Stomach (tissue), 9 donors: ENCODE data around the gene ERBB4. TPM values are rescaled to one million over a fixed set of nuclear protein-coding genes. Genes with fewer than 3 reads are reported as not detected.

Experiments used
- DNase-seq, 2 donors: peaks; one replicate each; pipeline versions ENCODE4 v3.0.0 to v3.0.0-alpha.2; 2013 to 2019
- H3K27ac ChIP-seq, 5 donors: fragments of 200-600 bp in 4 of 5; sonication (generic) in 4 of 5; one replicate each; pipeline ENCODE4 v1.5.1; 2013 to 2019; ENCODE audit warnings: mild to moderate bottlenecking in 1 of 5, moderate library complexity in 1 of 5
- H3K27me3 ChIP-seq, 3 donors: fragments of 200-600 bp; sonication (generic); one replicate each; pipeline ENCODE4 v1.5.1; 2017 to 2019; ENCODE audit warnings: mixed run types in 1 of 3
- H3K36me3 ChIP-seq, 4 donors: fragments of 200-600 bp; sonication (generic); 1 replicate in 3 of 4; 2 replicates in 1 of 4; pipeline ENCODE4 v1.5.1; 2016 to 2019
- H3K4me1 ChIP-seq, 4 donors: fragments of 200-600 bp; sonication (generic); one replicate each; pipeline ENCODE4 v1.5.1; 2016 to 2019
- H3K4me3 ChIP-seq, 4 donors: fragments of 200-600 bp; sonication (generic) in 3 of 4; one replicate each; pipeline ENCODE4 v1.5.1; 2016 to 2019; ENCODE audit warnings: mild to moderate bottlenecking in 1 of 4
- H3K9me3 ChIP-seq, 4 donors: fragments of 200-600 bp; sonication (generic); one replicate each; pipeline ENCODE4 v1.5.1; 2016 to 2019
- EP300 ChIP-seq: sonication (generic); formaldehyde crosslinking; IDR thresholded peaks from one replicate; pipeline ENCODE4 v1.6.1; 2017; ENCODE audit warnings: antibody characterized with exemption
- POLR2A ChIP-seq, 4 donors: fragments of 450-650 bp; IDR thresholded peaks; one replicate each; pipeline ENCODE4 v1.6.1; 2016; ENCODE audit warnings: antibody characterized with exemption in 4 of 4, control low read depth in 2 of 4, mild to moderate bottlenecking in 1 of 4, moderate library complexity in 1 of 4
- POLR2AphosphoS5 ChIP-seq, 3 donors: sonication (generic); formaldehyde crosslinking; IDR thresholded peaks; one replicate each; pipeline ENCODE4 v1.6.1; 2016; ENCODE audit warnings: antibody characterized with exemption in 3 of 3
- WGBS, 5 donors: extraction: QIAGEN DNeasy Blood & Tissue Kit in 3 of 5; methylation state at CpG; one replicate each; pipeline versions ENCODE4 v1.1.5 to v1.1.7; 2013 to 2018; 5-methylcytosine and 5-hydroxymethylcytosine counted together
- intact Hi-C: fragments of 100-400 bp; cut with DNase I; formaldehyde crosslinking; loops from one replicate; pipeline ENCODE4 v1.15.1; 2023; ENCODE audit warnings: low total_unique reads
- polyA plus RNA-seq, 3 donors: library from polyadenylated mRNA; stranded (reverse); fragments of 200-250 nt; gene quantifications; one replicate each; pipeline ENCODE4 v1.2.3, GENCODE V29; 2013
- total RNA-seq, 5 donors: library from RNA; depleted of rRNA; stranded (reverse); fragments of >200 nt; gene quantifications; one replicate each; pipeline versions ENCODE4 v1.1.0 to v1.2.3, GENCODE V29; 2014 to 2016
- TF ChIP-seq, protein P1 (sequence below), 7 experiments: fragments of 450-650 bp in 4 of 7; fragments of 200-600 bp in 3 of 7; sonication (generic) in 3 of 7; IDR thresholded peaks; one replicate each; pipeline ENCODE4 v1.5.1; 2016 to 2019; ENCODE audit warnings: antibody characterized with exemption in 7 of 7, control low read depth in 2 of 7, mild to moderate bottlenecking in 1 of 7
- donor health status: healthy with polysubstance abuse.
- donor health status: Bipolar disorder and iron deficiency.
- donor health status: healthy.

The ERBB4 gene
- total and polyA plus RNA-seq, 8 donors: 0.12 to 2.5 (median 0.45) TPM; not detected in 1

GRCh38 chr2:212532087-212532486 lies 6.5 kb downstream of the ERBB4 start:
- Histone ChIP-seq H3K4me1 (peaks cover 0 to 15% (median 11%) of the 10 kb centered on the region in 4 donors), H3K27me3 (peaks cover 0 to 14% (median 13%) of the 10 kb centered on the region in 3 donors), H3K9me3 (no peaks in the 10 kb centered on the region), H3K27ac (no peak overlapping the region), H3K36me3 (no peaks in the 10 kb centered on the region), H3K4me3 (no peak overlapping the region)
- TF ChIP-seq EP300 (no peak), POLR2AphosphoS5 (IDR thresholded peaks at IDR 0.05) (no peak), POLR2A (IDR thresholded peaks at IDR 0.05) (no peak)
- TF ChIP-seq, protein P1, sequence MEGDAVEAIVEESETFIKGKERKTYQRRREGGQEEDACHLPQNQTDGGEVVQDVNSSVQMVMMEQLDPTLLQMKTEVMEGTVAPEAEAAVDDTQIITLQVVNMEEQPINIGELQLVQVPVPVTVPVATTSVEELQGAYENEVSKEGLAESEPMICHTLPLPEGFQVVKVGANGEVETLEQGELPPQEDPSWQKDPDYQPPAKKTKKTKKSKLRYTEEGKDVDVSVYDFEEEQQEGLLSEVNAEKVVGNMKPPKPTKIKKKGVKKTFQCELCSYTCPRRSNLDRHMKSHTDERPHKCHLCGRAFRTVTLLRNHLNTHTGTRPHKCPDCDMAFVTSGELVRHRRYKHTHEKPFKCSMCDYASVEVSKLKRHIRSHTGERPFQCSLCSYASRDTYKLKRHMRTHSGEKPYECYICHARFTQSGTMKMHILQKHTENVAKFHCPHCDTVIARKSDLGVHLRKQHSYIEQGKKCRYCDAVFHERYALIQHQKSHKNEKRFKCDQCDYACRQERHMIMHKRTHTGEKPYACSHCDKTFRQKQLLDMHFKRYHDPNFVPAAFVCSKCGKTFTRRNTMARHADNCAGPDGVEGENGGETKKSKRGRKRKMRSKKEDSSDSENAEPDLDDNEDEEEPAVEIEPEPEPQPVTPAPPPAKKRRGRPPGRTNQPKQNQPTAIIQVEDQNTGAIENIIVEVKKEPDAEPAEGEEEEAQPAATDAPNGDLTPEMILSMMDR (IDR thresholded peaks at IDR 0.05): no peak
- 77 to 86% (median 81%) methylated on average over 3 of the region's 3 CpGs for WGBS, 5 donors
- intact Hi-C loops: no loop called here
- DNase-seq: no peak

- H3K27ac ChIP-seq: no peak overlapping the region
- no peaks in the 10 kb centered on the region for H3K36me3 ChIP-seq
- DNase-seq: no peak
- H3K4me3 ChIP-seq: no peak overlapping the region
- intact Hi-C loops: no loop called here
- peaks cover 0 to 9% (median 5%) of the 10 kb centered on the region in 4 donors for H3K4me1 ChIP-seq
- WGBS, 5 donors: 91 to 100% (median 98%) methylated on average over 1 of the region's 1 CpG
- TF ChIP-seq POLR2A (IDR thresholded peaks at IDR 0.05): no peak
- TF ChIP-seq EP300: no peak
- TF ChIP-seq POLR2AphosphoS5 (IDR thresholded peaks at IDR 0.05): no peak
- TF ChIP-seq, protein P1 (IDR thresholded peaks at IDR 0.05): no peak
- no peaks in the 10 kb centered on the region for H3K9me3 ChIP-seq
- peaks cover 0 to 8% (median 7%) of the 10 kb centered on the region in 3 donors for H3K27me3 ChIP-seq
These were observed 7.1 kb downstream of the ERBB4 start for GRCh38 chr2:212531499-212531898.

- 50 to 59% (median 53%) methylated on average over 3 of the region's 3 CpGs for WGBS, 5 donors
- intact Hi-C loops: no loop called here
- no peak overlapping the region for H3K4me3 ChIP-seq
- no peak for DNase-seq
- peaks cover 0 to 3% (median 2%) of the 10 kb centered on the region in 3 donors for H3K27me3 ChIP-seq
- TF ChIP-seq, protein P1 (IDR thresholded peaks at IDR 0.05): no peak
- no peak for TF ChIP-seq EP300
- peaks cover 0 to 4% (median under 1%) of the 10 kb centered on the region in 4 donors for H3K4me1 ChIP-seq
- no peaks in the 10 kb centered on the region for H3K36me3 ChIP-seq
- no peak overlapping the region for H3K27ac ChIP-seq
- H3K9me3 ChIP-seq: no peaks in the 10 kb centered on the region
These were observed 7.6 kb downstream of the ERBB4 start for GRCh38 chr2:212530991-212531390.

DNA sequence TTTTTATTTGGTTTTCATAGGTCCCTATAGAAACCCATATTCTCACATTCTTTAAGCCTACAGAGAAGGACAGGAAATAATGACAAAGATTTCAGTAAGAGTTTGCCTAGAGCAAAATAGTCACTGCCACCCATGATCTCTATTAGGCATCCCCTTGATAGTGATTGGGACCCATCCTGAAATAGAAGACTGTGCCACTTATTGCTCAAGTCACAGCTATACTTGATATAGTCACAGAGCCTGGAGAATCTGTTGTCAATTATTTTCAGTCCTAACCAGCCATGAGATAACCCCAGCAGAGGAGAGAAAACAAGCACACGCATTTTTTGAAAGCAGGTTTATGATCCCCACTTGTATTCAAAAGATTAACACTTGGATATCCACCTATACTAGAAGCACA lies 8.2 kb downstream of the ERBB4 start:
- Histone ChIP-seq H3K36me3 (no peaks in the 10 kb centered on the region), H3K9me3 (no peaks in the 10 kb centered on the region), H3K4me3 (no peak overlapping the region), H3K27ac (no peak overlapping the region), H3K27me3 (no peaks in the 10 kb centered on the region), H3K4me1 (no peaks in the 10 kb centered on the region)
- 16 to 50% (median 33%) methylated on average over 1 of the region's 1 CpG for WGBS, 5 donors
- intact Hi-C loops: no loop called here
- TF ChIP-seq POLR2AphosphoS5 (IDR thresholded peaks at IDR 0.05) (no peak), POLR2A (IDR thresholded peaks at IDR 0.05) (no peak)
- TF ChIP-seq, protein P1 (IDR thresholded peaks at IDR 0.05): no peak
- no peak for DNase-seq
